ENCODE data around the gene CYB5B. TPM values are rescaled to one million over a fixed set of nuclear protein-coding genes. Genes with fewer than 3 reads are reported as not detected.

The CYB5B gene
- total RNA-seq, result 64.1 TPM

DNA sequence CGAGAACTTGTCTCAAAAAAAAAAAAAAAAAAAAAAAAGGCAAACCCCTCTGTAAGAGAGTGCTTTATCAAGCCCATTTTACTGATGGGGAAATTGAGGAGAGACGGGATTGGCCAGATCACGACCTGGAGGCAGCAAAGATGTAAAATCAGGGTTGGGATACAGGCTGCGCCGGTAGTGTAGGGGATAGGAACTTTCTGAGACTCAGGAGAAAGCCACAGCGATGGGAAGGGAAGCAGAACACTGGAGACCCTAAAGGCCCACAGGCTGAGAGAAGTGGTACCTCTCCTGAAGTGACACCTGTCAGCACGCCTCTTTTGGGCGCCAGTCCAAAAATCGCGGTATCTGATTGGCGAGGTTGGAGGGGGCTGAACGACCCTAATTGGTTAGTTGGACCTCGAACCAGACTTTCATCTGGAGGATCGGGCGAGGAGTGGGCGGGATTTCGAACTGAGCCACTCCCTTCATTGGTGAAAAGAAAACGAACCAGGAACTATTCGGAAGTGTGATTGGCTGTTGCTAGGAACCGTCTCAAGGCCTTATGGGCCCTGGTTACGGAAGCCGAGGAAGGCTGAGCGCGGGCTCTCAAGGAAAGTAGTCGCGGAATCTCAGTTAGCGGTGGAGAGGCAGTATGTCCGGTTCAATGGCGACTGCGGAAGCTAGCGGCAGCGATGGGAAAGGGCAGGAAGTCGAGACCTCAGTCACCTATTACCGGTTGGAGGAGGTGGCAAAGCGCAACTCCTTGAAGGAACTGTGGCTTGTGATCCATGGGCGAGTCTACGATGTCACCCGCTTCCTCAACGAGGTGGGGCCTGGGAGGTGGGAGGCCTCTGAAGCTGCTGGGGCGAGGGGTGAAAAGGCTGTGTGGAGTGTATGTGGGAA, at the start of gene CYB5B:
Gene CYB5B (plus strand): TSS at position 567 of the 882 bp plus-strand sequence. CDS start 65 bp downstream, at position 632.
- DNase-seq (ENCODE audit: low read depth in 2 of 3, low spot score in 2 of 3), result peak; percentile 84 to 99 (median 98)

- no peak for DNase-seq (ENCODE audit: low read depth in 2 of 3, low spot score in 2 of 3)
These were observed 47.9 kb upstream of the CYB5B start for GRCh38 chr16:69376393-69377059.

DNA sequence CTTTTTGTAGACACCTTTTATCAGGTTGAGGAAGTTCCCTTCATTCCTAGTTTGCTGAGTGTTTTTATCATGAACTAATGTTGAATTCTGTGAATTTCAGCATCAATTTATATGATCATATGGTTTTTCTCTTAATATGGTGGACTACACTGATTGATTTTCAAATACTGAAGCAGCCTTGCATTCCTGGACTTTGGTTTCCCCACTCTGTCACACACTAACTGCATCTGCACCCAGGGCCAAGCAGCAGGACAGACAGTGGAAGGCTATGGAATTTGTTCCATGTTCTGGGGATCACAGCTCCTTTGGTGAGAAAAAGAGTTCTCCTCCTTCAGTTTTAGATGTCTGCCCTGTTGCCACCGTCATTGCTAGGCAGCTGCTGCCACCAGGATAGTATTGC, 46.4 kb upstream of the CYB5B start:
- DNase-seq (ENCODE audit: low read depth in 2 of 3, low spot score in 2 of 3), result no peak

- no peak for DNase-seq (ENCODE audit: low read depth in 2 of 3, low spot score in 2 of 3)
These were observed 45.7 kb upstream of the CYB5B start for GRCh38 chr16:69378760-69379159.

DNA sequence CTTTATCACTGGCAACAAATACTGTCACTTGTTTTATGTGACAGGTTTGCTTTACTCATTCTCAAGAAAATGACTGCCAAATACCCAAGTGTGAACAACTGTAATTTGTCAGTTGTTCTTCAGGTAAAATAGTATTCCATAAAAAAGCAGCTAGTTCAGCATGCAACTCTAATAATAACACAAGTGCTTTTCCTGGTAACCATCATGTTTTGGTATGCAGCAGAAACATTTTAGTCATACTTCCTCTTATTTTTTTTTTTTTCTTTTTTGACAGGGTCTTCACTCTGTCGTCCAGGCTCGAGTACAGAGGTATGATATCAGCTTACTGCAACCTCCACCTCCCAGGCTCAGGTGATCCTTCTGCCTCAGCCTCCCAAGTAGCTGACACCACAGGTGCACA, 43.2 kb upstream of the CYB5B start:
- DNase-seq (ENCODE audit: low read depth in 2 of 3, low spot score in 2 of 3), result peak in 2 of 3 donors; percentile 49 to 69

- no peak for DNase-seq (ENCODE audit: low read depth in 2 of 3, low spot score in 2 of 3)
These were observed 42.0 kb upstream of the CYB5B start for GRCh38 chr16:69382421-69382820.

DNA sequence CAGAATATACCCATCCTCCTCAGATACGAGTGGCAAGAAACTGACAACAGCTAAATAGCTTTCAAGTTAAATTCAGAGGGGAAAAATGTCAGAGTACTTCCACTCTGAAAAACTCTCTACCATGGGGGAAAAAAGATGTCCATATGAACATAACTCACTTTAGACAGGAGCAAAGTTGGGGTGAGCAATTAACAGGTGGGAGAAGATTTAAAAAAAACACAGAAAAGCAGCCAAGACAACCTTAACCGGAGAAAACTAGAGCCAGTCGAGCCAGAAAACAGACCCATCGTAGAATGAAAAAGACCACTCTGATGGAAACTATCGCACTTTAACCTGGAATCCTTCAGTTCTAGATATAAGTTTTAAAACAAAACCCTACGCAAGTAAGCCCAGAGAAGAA, 39.4 kb upstream of the CYB5B start:
- DNase-seq (ENCODE audit: low read depth in 2 of 3, low spot score in 2 of 3), result no peak

DNA sequence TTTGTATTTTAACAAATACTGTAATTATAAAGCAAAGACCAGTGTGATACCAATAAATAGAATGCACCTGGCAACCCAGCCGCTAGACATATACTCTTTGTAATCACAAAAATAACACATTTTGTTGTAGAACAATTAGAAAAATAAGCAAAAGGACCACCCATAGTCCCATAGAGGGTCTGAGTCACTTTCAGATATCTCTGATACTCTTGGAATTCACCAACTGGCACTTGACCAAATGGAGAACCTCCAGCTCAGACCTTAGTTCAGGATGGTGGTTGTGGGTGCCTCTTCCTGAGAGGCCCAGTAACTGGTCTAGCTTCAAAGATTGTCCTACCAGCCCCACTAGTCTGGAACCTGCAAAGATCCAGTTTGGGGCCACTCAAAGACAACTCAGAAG, 37.8 kb upstream of the CYB5B start:
- DNase-seq (ENCODE audit: low read depth in 2 of 3, low spot score in 2 of 3), result no peak

DNA sequence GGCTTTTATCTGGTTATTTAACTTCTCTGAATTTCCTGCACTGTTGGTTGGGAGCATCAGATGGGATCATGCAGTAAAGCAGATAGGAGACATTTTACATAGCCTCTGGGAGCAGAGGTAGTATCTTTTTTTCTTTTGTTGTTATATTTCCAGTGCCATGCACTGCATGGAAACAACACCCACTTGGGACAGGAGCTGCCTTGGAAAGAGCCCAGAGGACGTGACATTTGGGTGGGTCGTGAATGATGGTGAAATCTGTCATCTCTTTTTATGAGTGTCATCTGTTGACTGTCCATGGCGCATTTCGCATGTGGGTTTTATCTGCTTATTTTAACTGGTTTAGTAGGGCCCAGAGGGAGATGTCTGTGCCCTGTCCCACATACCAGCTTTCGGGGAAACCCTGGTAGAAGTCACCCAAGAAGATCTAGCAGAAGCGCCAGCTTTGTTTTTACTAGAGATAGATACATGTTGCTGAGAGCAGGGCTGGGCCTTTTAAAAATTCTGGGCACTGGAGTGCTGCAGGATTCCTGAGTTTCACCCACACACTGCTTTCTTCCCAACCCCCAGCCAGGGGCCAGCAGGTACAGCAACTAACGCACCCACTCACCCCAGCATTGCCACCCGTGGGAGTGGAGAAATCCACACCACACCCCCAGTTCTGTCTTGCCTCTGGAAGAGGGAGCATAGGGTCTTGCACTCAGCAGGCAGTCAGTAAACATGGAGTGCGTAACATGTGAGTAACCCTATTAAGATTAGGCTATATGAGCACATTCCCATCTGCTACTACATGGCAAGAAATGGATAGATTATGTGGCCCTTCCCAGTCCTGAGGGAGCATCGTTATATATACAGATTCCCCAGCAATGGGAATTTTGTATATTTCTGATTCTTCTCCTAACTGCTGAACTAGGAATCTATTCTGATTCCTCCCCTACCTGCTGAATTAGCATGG, 30.2 kb upstream of the CYB5B start:
- no peak for DNase-seq (ENCODE audit: low read depth in 2 of 3, low spot score in 2 of 3)

DNA sequence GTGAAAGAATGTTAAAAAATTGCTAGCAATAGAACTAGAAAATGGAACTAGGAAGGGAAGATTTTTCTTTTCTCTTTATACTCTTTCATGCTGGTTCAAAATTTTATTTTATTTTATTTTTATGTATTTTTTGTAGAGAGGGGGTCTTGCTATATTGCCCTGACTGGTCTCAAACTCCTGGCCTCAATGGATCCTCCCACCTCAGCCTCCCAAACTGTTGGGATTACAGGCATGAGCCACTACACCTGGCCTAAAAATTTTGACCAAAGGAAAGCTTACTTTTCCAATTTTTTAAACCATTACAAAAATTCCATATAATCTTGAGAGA, 28.6 kb upstream of the CYB5B start:
- DNase-seq (ENCODE audit: low read depth in 2 of 3, low spot score in 2 of 3), result no peak

- DNase-seq (ENCODE audit: low read depth in 2 of 3, low spot score in 2 of 3), result peak; percentile 54 to 90 (median 83)
These were observed 28.0 kb upstream of the CYB5B start for GRCh38 chr16:69396187-69397061.

GRCh38 chr16:69397821-69398521, 26.4 kb upstream of the CYB5B start:
- DNase-seq (ENCODE audit: low read depth in 2 of 3, low spot score in 2 of 3), result peak in 2 of 3 donors; percentile 36 to 47

- no peak for DNase-seq (ENCODE audit: low read depth in 2 of 3, low spot score in 2 of 3)
These were observed 25.1 kb upstream of the CYB5B start for GRCh38 chr16:69399361-69399760.

DNA sequence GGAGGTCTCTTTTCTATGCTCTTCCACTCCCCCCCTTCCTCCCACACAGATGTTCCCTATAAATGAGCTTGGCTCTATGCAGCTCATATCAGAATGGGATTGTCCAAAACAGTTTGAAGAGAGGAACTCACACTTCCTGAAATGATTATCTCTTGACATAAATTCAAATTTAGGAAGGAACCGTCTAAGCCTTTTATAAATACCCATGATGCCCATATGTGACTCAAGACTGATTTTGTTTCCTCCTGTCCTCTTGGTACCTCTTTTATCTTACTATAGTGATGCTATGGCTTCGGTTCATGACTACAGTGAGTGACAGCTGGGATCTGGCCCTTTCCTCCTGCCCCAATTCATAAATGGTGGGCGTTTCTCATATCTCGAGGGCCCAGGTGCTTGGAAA, 22.0 kb upstream of the CYB5B start:
- DNase-seq (ENCODE audit: low read depth in 2 of 3, low spot score in 2 of 3), result no peak

GRCh38 chr16:69404275-69404805, 20.1 kb upstream of the CYB5B start:
- DNase-seq (ENCODE audit: low read depth in 2 of 3, low spot score in 2 of 3), result no peak

DNA sequence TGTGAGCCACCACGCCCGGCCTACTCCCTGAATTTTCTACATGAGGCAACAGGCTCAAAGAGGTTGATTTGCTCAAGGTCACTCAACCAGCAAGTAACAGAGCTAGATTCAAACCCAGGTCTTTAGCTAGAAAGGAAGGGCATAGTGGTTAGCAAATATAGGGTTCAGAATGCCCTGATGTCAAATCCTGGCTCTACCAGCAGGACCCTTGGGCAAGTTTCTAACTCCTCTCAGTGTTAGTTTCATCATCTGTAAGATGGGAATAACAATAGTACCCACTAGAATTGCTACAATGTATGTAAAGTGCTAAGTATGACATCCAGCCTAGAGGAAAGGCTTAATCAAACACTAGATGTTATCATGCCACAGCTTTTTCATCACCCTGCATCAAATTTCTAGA, 19.1 kb upstream of the CYB5B start:
- no peak for DNase-seq (ENCODE audit: low read depth in 2 of 3, low spot score in 2 of 3)

DNA sequence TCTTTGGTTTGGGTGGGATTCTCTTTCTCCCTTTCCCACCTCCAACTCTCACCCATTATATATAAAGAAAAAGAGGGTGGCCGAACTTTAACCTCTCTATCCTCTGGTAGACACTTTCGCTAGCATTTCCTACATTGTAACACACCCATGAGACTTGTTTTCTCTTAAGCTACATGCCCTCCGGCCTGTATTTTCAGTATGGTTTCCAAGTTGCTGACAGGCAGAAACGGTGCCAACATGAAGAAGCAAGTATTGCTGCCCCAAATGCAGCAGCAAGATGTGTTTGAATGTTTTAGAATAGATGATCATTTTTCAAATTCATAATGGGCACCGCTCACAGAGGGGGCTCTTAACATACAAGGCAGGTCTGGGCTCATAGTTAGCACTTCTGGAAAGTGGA, 18.7 kb upstream of the CYB5B start:
- no peak for DNase-seq (ENCODE audit: low read depth in 2 of 3, low spot score in 2 of 3)

DNA sequence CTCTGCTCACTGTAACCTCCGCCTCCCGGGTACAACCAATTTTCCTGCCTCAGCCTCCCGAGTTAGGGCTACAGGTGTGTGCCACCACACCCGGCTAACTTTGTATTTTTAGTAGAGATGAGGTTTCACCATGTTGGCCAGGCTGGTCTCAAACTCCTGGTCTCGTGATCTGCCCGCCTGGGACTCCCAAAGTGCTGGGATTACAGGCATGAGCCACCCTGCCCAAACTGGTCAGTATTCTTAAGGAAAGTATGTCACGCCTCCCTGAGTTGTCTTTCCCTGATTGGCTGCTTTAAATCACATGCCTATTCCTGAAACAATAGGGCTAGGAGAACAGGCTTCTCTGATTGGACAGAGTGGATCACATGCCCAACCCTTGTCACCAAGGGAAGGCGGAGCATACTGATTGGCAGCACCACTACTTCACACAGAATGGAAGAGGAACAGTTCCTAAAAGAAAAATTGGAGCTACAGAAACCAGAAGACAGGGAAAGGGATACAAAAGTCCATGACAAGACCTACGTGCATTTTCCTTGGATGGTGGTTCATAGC, 17.6 kb upstream of the CYB5B start:
- DNase-seq (ENCODE audit: low read depth in 2 of 3, low spot score in 2 of 3), result no peak

All from hematopoietic multipotent progenitor cell (in vitro differentiated cells).